KMS-11 (cell line): ENCODE results near the gene TNFAIP8.

Experiments used
- H2AFZ ChIP-seq: fragments of 200-600 bp; sonication (generic); 2 replicates; pipeline ENCODE4 v1.6.1; 2016; ENCODE audit warnings: antibody characterized with exemption, mixed run types, low read depth
- H3K27ac ChIP-seq: fragments of 200-600 bp; sonication (generic); 2 replicates; pipeline ENCODE4 v1.6.1; 2016; ENCODE audit warnings: mild to moderate bottlenecking, mixed run types
- H3K27me3 ChIP-seq: fragments of 200-600 bp; sonication (generic); 2 replicates; pipeline ENCODE4 v1.6.1; 2017; ENCODE audit warnings: mild to moderate bottlenecking, low read depth, mixed run types, moderate library complexity; ENCODE audit not compliant: insufficient read depth
- H3K36me3 ChIP-seq: fragments of 200-600 bp; sonication (generic); 2 replicates; pipeline ENCODE4 v1.6.1; 2017; ENCODE audit warnings: mild to moderate bottlenecking, mixed run types; ENCODE audit not compliant: insufficient read depth
- H3K4me1 ChIP-seq: fragments of 200-600 bp; sonication (generic); 2 replicates; pipeline ENCODE4 v1.6.1; 2016; ENCODE audit warnings: mild to moderate bottlenecking, low read depth, mixed run types; ENCODE audit not compliant: poor library complexity, severe bottlenecking
- H3K4me2 ChIP-seq: fragments of 200-600 bp; sonication (generic); 2 replicates; pipeline ENCODE4 v1.7.0; 2016; ENCODE audit warnings: mild to moderate bottlenecking, mixed run types
- H3K4me3 ChIP-seq: fragments of 200-600 bp; sonication (generic); IDR thresholded peaks from 2 replicates; pipeline ENCODE4 v1.6.1; 2017; ENCODE audit warnings: low read depth, low read length, mixed read lengths; ENCODE audit not compliant: insufficient read depth
- H3K79me2 ChIP-seq: fragments of 200-600 bp; sonication (generic); 2 replicates; pipeline ENCODE4 v1.6.1; 2016; ENCODE audit warnings: low read depth, mixed run types; ENCODE audit not compliant: insufficient read depth
- H3K9ac ChIP-seq: fragments of 200-600 bp; sonication (generic); 2 replicates; pipeline ENCODE4 v1.6.1; 2016; ENCODE audit warnings: mild to moderate bottlenecking, mixed run types
- H4K20me1 ChIP-seq: fragments of 200-600 bp; sonication (generic); 2 replicates; pipeline ENCODE4 v1.6.1; 2016; ENCODE audit warnings: mild to moderate bottlenecking, mixed run types; ENCODE audit not compliant: insufficient read depth
- TF ChIP-seq, protein P1 (sequence below): fragments of 200-600 bp; sonication (generic); conservative IDR thresholded peaks from 2 replicates; pipeline ENCODE4 v1.6.1; 2017; ENCODE audit warnings: low read depth, mild to moderate bottlenecking, antibody characterized with exemption, low read length, moderate library complexity, mixed read lengths

The TNFAIP8 gene

GRCh38 chr5:119332978-119333401, 22.8 kb upstream of the TNFAIP8 start:
- Histone ChIP-seq H3K4me2 (peak overlapping the region; percentile 95), H4K20me1 (no peaks in the 10 kb centered on the region), H2AFZ (peak overlapping the region; percentile 47), H3K9ac (peak overlapping the region; percentile 45; the same call in 1 of the 2 replicates), H3K27ac (peak overlapping the region; percentile 97), H3K27me3 (no peaks in the 10 kb centered on the region), H3K4me1 (peaks cover 100% of the 10 kb centered on the region), H3K4me3 (no peak overlapping the region), H3K36me3 (no peaks in the 10 kb centered on the region), H3K79me2 (peaks cover 57% of the 10 kb centered on the region)
- TF ChIP-seq, protein P1, sequence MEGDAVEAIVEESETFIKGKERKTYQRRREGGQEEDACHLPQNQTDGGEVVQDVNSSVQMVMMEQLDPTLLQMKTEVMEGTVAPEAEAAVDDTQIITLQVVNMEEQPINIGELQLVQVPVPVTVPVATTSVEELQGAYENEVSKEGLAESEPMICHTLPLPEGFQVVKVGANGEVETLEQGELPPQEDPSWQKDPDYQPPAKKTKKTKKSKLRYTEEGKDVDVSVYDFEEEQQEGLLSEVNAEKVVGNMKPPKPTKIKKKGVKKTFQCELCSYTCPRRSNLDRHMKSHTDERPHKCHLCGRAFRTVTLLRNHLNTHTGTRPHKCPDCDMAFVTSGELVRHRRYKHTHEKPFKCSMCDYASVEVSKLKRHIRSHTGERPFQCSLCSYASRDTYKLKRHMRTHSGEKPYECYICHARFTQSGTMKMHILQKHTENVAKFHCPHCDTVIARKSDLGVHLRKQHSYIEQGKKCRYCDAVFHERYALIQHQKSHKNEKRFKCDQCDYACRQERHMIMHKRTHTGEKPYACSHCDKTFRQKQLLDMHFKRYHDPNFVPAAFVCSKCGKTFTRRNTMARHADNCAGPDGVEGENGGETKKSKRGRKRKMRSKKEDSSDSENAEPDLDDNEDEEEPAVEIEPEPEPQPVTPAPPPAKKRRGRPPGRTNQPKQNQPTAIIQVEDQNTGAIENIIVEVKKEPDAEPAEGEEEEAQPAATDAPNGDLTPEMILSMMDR: no peak

- H3K27ac ChIP-seq: peak overlapping the region; percentile 97
- H3K4me2 ChIP-seq: peak overlapping the region; percentile 95
- peak overlapping the region; percentile 45; the same call in 1 of the 2 replicates for H3K9ac ChIP-seq
- H3K36me3 ChIP-seq: no peaks in the 10 kb centered on the region
- no peaks in the 10 kb centered on the region for H3K27me3 ChIP-seq
- H3K4me3 ChIP-seq: no peak overlapping the region
- H3K4me1 ChIP-seq: peaks cover 100% of the 10 kb centered on the region
- H3K79me2 ChIP-seq: peaks cover 61% of the 10 kb centered on the region
- no peaks in the 10 kb centered on the region for H4K20me1 ChIP-seq
- TF ChIP-seq, protein P1: no peak
- H2AFZ ChIP-seq: peak overlapping the region; percentile 47
These were observed 22.4 kb upstream of the TNFAIP8 start for GRCh38 chr5:119333421-119333851.

DNA sequence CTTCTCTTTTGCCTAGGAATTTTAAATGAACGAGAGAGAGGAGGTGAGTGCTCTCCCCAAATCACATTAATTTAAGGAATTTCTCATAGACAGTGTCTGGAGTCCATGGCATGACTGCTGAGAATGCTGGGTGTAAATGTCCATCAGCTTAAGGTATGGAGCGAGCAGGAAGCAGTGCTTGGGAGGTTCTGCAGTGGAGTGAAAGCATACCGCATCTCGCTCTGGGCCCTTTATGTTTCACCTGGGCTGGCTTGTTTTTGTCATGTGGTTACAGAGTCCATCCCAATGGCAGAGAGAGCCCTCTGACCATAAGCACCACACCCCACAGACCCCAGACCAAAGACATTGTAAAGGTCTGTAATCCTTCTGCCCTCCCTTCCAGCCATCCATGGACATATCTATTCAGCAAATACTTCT, 20.6 kb upstream of the TNFAIP8 start:
- Histone ChIP-seq H2AFZ (no peak overlapping the region), H3K9ac (peak overlapping the region; percentile 45; the same call in 1 of the 2 replicates), H3K4me3 (no peak overlapping the region), H3K27ac (peak overlapping the region; percentile 97), H3K36me3 (no peaks in the 10 kb centered on the region), H3K4me1 (peaks cover 96% of the 10 kb centered on the region), H3K79me2 (peaks cover 67% of the 10 kb centered on the region), H4K20me1 (no peaks in the 10 kb centered on the region), H3K27me3 (no peaks in the 10 kb centered on the region), H3K4me2 (peak overlapping the region; percentile 95)
- TF ChIP-seq, protein P1: no peak

DNA sequence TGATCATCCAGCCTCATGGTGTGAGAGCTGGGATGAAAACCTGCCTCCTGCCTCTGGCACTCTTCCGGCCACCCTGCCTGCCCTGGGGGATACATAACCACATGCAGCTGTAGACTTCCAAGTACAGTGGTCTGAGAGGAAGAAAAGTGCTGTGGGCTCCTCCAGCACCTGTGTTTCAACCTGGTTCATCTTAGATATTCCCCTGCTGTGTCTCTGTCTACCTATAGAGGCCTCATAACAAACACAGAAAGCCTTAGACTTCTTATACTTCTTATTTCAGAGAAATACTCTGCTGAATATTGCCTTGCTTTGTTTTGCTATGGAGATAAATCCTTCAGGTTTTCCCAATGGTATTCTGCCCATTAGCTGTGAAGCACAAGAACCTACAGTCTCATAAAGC, 19.6 kb upstream of the TNFAIP8 start:
- Histone ChIP-seq H2AFZ (no peak overlapping the region), H3K4me3 (no peak overlapping the region), H3K36me3 (no peaks in the 10 kb centered on the region), H3K4me1 (peaks cover 89% of the 10 kb centered on the region), H3K27me3 (no peaks in the 10 kb centered on the region), H4K20me1 (no peaks in the 10 kb centered on the region), H3K27ac (peak overlapping the region; percentile 97; the same call in 1 of the 2 replicates), H3K9ac (peak overlapping the region; percentile 2; the same call in 1 of the 2 replicates), H3K4me2 (peak overlapping the region; percentile 95), H3K79me2 (peaks cover 60% of the 10 kb centered on the region)
- TF ChIP-seq, protein P1: no peak
